ENCODE results near the gene ARHGEF4.

The ARHGEF4 gene

GRCh38 chr2:130834091-130834930 lies 2.4 kb upstream of the ARHGEF4 start:
- DNase-seq (ENCODE audit: low read depth in 3 of 3), result no peak

- no peak for DNase-seq (ENCODE audit: low read depth in 3 of 3)
Observed at GRCh38 chr2:130834931-130835765, 1.6 kb upstream of the ARHGEF4 start.

GRCh38 chr2:130835766-130836015 lies 1.0 kb upstream of the ARHGEF4 start:
- no peak for DNase-seq (ENCODE audit: low read depth in 3 of 3)

- no peak for DNase-seq (ENCODE audit: low read depth in 3 of 3)
Observed at GRCh38 chr2:130837175-130837810, 579 bp downstream of the ARHGEF4 start.

GRCh38 chr2:130837811-130838565 lies 1.3 kb downstream of the ARHGEF4 start:
- DNase-seq (ENCODE audit: low read depth in 3 of 3), result no peak

- no peak for DNase-seq (ENCODE audit: low read depth in 3 of 3)
Observed at GRCh38 chr2:130839011-130839780, 2.5 kb downstream of the ARHGEF4 start.

GRCh38 chr2:130840506-130840905 lies 3.8 kb downstream of the ARHGEF4 start:
- no peak for DNase-seq (ENCODE audit: low read depth in 3 of 3)

GRCh38 chr2:130841741-130842365 lies 5.1 kb downstream of the ARHGEF4 start:
- DNase-seq (ENCODE audit: low read depth in 3 of 3), result no peak

GRCh38 chr2:130842770-130843169 lies 6.1 kb downstream of the ARHGEF4 start:
- no peak for DNase-seq (ENCODE audit: low read depth in 3 of 3)

GRCh38 chr2:130843321-130843985 lies 6.7 kb downstream of the ARHGEF4 start:
- no peak for DNase-seq (ENCODE audit: low read depth in 3 of 3)

GRCh38 chr2:130844161-130844560 lies 7.4 kb downstream of the ARHGEF4 start:
- no peak for DNase-seq (ENCODE audit: low read depth in 3 of 3)

- no peak for DNase-seq (ENCODE audit: low read depth in 3 of 3)
Observed at GRCh38 chr2:130845505-130846085, 8.9 kb downstream of the ARHGEF4 start.

GRCh38 chr2:130846233-130846632 lies 9.5 kb downstream of the ARHGEF4 start:
- no peak for DNase-seq (ENCODE audit: low read depth in 3 of 3)

- no peak for DNase-seq (ENCODE audit: low read depth in 3 of 3)
Observed at GRCh38 chr2:130846686-130847375, 10.1 kb downstream of the ARHGEF4 start.

GRCh38 chr2:130847776-130848525 lies 11.2 kb downstream of the ARHGEF4 start:
- DNase-seq (ENCODE audit: low read depth in 3 of 3), result no peak

GRCh38 chr2:130848526-130849210 lies 12.0 kb downstream of the ARHGEF4 start:
- DNase-seq (ENCODE audit: low read depth in 3 of 3), result no peak

- DNase-seq (ENCODE audit: low read depth in 3 of 3), result no peak
Observed at GRCh38 chr2:130849896-130850787, 13.4 kb downstream of the ARHGEF4 start.

Measured in stimulated activated CD4-positive, alpha-beta T cell treated with anti-CD3 and anti-CD28 coated beads, TNF-alpha, amount 100 ng/mL, for 4 hours (primary cell).